MCF 10A (cell line): ENCODE results near the gene DPH1. TPM values are rescaled to one million over a fixed set of nuclear protein-coding genes. Genes with fewer than 3 reads are reported as not detected.

Source experiments
- BruUV-seq: library from RNA; stranded (reverse); fragments of 400-500 nt; replicated peaks from 2 replicates; lab custom pipeline; 2021; lab: Mats Ljungman, UMichigan
- CTCF ChIA-PET: fragments of 300-600 bp; sonication (Branson Sonifier 250); formaldehyde crosslinking; extraction: SDS; loops from one replicate; lab custom pipeline; 2021; ENCODE audit warnings: antibody characterized with exemption, inconsistent platforms; lab: Yijun Ruan, JAX
- POLR2A ChIA-PET: fragments of 300-600, 350-650 bp; sonication (Branson Sonifier 250); formaldehyde crosslinking; extraction: SDS; loops from one replicate; lab custom pipeline; 2020; ENCODE audit warnings: antibody characterized with exemption, inconsistent platforms; lab: Yijun Ruan, JAX
- DNase-seq: peaks from one replicate; pipeline ENCODE4 v3.0.0-alpha.2; 2018; ENCODE audit not compliant: unreplicated experiment
- H3K27ac Mint-ChIP-seq: one replicate; pipeline ENCODE4 v1.8.0; 2022; ENCODE audit warnings: mild to moderate bottlenecking, low read depth, mixed read lengths; ENCODE audit not compliant: unreplicated experiment
- H3K27me3 Mint-ChIP-seq: one replicate; pipeline ENCODE4 v1.8.0; 2022; ENCODE audit warnings: mixed read lengths; ENCODE audit not compliant: insufficient read depth, unreplicated experiment
- H3K36me3 Mint-ChIP-seq: one replicate; pipeline ENCODE4 v1.8.0; 2022; ENCODE audit warnings: mild to moderate bottlenecking, moderate library complexity, mixed read lengths; ENCODE audit not compliant: insufficient read depth, unreplicated experiment
- H3K4me1 Mint-ChIP-seq: one replicate; pipeline ENCODE4 v1.8.0; 2022; ENCODE audit warnings: mixed read lengths; ENCODE audit not compliant: insufficient read depth, unreplicated experiment
- H3K4me3 Mint-ChIP-seq: one replicate; pipeline ENCODE4 v1.8.0; 2022; ENCODE audit warnings: mild to moderate bottlenecking, moderate library complexity, mixed read lengths; ENCODE audit not compliant: unreplicated experiment
- H3K9me3 Mint-ChIP-seq: one replicate; pipeline ENCODE4 v1.8.0; 2022; ENCODE audit warnings: mixed read lengths; ENCODE audit not compliant: unreplicated experiment
- CTCF ChIP-seq: fragments of 200-600 bp; IDR thresholded peaks from one replicate; pipeline ENCODE4 v1.8.0; 2022; ENCODE audit warnings: antibody characterized with exemption, mild to moderate bottlenecking; ENCODE audit not compliant: unreplicated experiment
- intact Hi-C: fragments of 100-400 bp; cut with micrococcal nuclease; formaldehyde crosslinking; loops from 2 replicates; pipeline ENCODE4 v1.14.1; 2022
- total RNA-seq: library from RNA; stranded (reverse); gene quantifications from 2 replicates; pipeline ENCODE4 v1.2.3, GENCODE V29; 2022

Gene DPH1
- total RNA-seq, 1 experiment from 2014 or later = 45.2 TPM

GRCh38 chr17:2076087-2076984 lies 46.4 kb downstream of the DPH1 start:
- peaks cover 41% of the 10 kb centered on the region for H3K36me3 Mint-ChIP-seq
- intact Hi-C loops = no loop called here
- H3K27me3 Mint-ChIP-seq = no peaks in the 10 kb centered on the region
- H3K4me1 Mint-ChIP-seq = peaks cover 14% of the 10 kb centered on the region
- H3K4me3 Mint-ChIP-seq = no peak overlapping the region
- ChIA-PET CTCF (interaction anchor here (0.6 to 1.1 kb wide), 3 partner anchors 8 to 168 kb away, joined by 3 to 5 read pairs (median 4); no protein-coding TSS in a partner anchor), POLR2A (interaction anchor here (0.6 to 0.9 kb wide), 2 partner anchors 17 to 676 kb away, joined by 3 read pairs; partner anchors contain the start of gene YWHAE)
- BruUV-seq = no TSS peak
- DNase-seq = no peak
- H3K27ac Mint-ChIP-seq = peak overlapping the region; percentile 63
- no peaks in the 10 kb centered on the region for H3K9me3 Mint-ChIP-seq
- TF ChIP-seq CTCF = no peak

- ChIA-PET CTCF (interaction anchor here (0.9 kb wide), 1 partner anchor 168 kb away, joined by 4 read pairs; no protein-coding TSS in a partner anchor), POLR2A (no interaction called here)
- Mint-ChIP-seq H3K27me3 (no peaks in the 10 kb centered on the region), H3K9me3 (no peaks in the 10 kb centered on the region), H3K36me3 (peaks cover 39% of the 10 kb centered on the region), H3K4me3 (no peak overlapping the region), H3K4me1 (peaks cover 19% of the 10 kb centered on the region), H3K27ac (peak overlapping the region; percentile 43)
- DNase-seq = no peak
- intact Hi-C loops = no loop called here
- no peak for TF ChIP-seq CTCF
- BruUV-seq = no TSS peak
These were observed 47.1 kb downstream of the DPH1 start for GRCh38 chr17:2077040-2077439.

DNA sequence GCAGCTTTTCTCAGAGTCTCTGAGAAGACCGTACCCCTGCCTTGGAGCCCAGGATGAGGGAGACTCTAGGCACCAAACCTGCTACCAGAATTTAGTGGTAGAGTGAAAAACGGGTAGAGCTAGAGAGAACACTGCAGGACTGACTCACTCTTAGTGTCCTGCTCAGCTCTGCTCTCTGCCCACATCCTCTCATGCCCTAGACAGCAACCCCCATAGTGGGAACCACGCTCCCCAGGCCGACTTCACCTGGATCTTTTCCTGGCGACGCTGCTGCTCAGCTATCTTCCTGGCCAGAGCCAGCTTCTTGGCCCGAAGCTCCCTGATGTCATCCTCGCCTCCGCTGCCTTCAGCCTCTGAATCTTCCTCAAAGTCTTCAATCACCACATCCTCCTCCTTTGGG lies 51.6 kb downstream of the DPH1 start:
- Mint-ChIP-seq H3K27ac (no peak overlapping the region), H3K36me3 (peaks cover 36% of the 10 kb centered on the region), H3K9me3 (no peaks in the 10 kb centered on the region), H3K4me1 (peaks cover 21% of the 10 kb centered on the region), H3K27me3 (no peaks in the 10 kb centered on the region), H3K4me3 (no peak overlapping the region)
- no TSS peak for BruUV-seq
- POLR2A ChIA-PET = no interaction called here
- no peak for TF ChIP-seq CTCF
- DNase-seq = peak; percentile 26
- CTCF ChIA-PET = interaction anchor here (1.2 to 2.0 kb wide), 3 partner anchors 9 to 27 kb away, joined by 3 to 7 read pairs (median 6); partner anchors contain the start of gene HIC1
- intact Hi-C loops = no loop called here
